Neural cell (in vitro differentiated cells): ENCODE data around the gene SETD1A.

ENCODE experiments used
- CTCF ChIP-seq: fragments of 450-650 bp; IDR thresholded peaks from 2 replicates; pipeline ENCODE4 v1.5.1; 2014; ENCODE audit warnings: antibody characterized with exemption, mild to moderate bottlenecking, moderate library complexity; ENCODE audit not compliant: poor library complexity, severe bottlenecking
- EZH2 ChIP-seq: fragments of 200-600, 300-800 bp; shearing (Covaris generic), sonication (generic); IDR thresholded peaks from 2 replicates; pipeline ENCODE4 v1.6.1; 2014; ENCODE audit warnings: antibody characterized with exemption, low read length, borderline replicate concordance, mild to moderate bottlenecking; ENCODE audit not compliant: insufficient read depth, poor library complexity, severe bottlenecking
- MXI1 ChIP-seq: fragments of 450-650 bp; conservative IDR thresholded peaks from 2 replicates; pipeline ENCODE4 v1.6.1; 2014; ENCODE audit warnings: antibody characterized with exemption, mild to moderate bottlenecking; ENCODE audit not compliant: poor library complexity, severe bottlenecking

GRCh38 chr16:30920891-30921290 is 36.7 kb upstream of the SETD1A start:
- TF ChIP-seq CTCF (no peak), EZH2 (no peak), MXI1 (no peak)
